GM19372 (cell line): ENCODE results near the gene MGAT4B.

Experiments used
- ATAC-seq: cut with Tn5 transposase; IDR thresholded peaks from one replicate; pipeline ENCODE4 v1.9.1; 2021; ENCODE audit warnings: mild to moderate bottlenecking, low read depth, moderate library complexity; ENCODE audit not compliant: unreplicated experiment

Gene MGAT4B

DNA sequence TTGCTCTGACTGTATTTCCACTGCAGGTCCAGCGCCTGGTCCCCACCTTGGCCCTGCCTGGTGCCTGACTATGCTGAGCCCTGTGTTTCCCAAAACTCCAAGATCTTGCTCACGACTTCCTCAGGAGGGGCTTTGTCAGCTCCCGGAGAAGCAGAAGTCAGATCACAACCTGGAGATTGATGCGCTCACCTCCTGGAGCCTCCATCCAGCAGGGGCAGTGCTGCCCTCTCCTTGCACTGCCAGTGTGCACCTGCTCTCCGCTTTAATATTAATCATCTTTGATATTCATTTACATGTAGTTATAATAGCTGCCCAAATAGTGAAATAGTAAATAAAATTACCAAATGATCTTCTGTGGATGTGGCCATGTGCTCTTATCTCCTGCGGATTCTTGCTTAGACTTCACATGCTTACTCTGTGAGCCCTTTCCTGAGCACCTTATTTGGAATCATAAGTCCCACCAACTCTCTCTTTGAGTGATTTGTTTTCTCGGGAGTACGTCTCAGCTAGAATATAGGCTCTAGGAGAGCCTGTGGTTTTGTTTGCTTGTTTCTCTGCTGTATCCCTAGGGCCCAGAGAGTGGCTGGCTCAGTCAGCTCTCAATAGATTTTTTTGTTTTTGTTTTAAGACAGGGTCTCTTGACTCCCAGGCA lies 56.7 kb downstream of the MGAT4B start:
- no peak for ATAC-seq

DNA sequence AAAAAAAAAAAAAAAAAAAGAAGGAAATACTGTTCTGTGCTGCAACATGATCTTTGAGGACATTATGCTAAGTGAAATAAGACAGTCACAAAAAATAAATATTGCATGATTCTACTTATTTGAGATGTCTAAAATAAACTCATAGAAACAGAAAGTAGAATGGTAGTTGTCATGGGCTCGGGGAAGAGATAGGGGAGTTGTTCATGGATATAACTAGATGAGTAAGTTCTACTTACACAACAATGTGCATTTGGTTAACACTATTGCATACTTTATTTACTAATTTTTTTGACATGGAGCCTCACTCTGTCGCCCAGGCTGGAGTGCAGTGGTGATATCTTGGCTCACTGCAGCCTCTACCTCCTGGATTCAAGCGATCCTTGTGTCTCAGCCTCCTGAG lies 58.9 kb downstream of the MGAT4B start:
- ATAC-seq: no peak
